GM12878 (cell line): Measurements from ENCODE around the gene TUBGCP2. TPM values are rescaled to one million over a fixed set of nuclear protein-coding genes. Genes with fewer than 3 reads are reported as not detected.

Source experiments
- ATAC-seq: fragments of 200-7000 bp; cut with Tn5 transposase; 3 replicates; pipeline ENCODE4 v1.9.1; 2020; ENCODE audit warnings: mild to moderate bottlenecking, moderate library complexity
- BruUV-seq: library from RNA; stranded (reverse); fragments of 400-500 nt; replicated peaks from 2 replicates; lab custom pipeline; 2021; lab: Mats Ljungman, UMichigan
- CTCF ChIA-PET: fragments of 300-600 bp; sonication (Branson Sonifier 250); formaldehyde crosslinking; extraction: SDS; loops from one replicate; lab custom pipeline; 2021; ENCODE audit warnings: inconsistent platforms; lab: Yijun Ruan, JAX
- POLR2A ChIA-PET: fragments of 350-600 bp; formaldehyde crosslinking; extraction: SDS; loops from one replicate; lab custom pipeline; 2021; ENCODE audit warnings: inconsistent platforms; lab: Charles Lee
- RAD21 ChIA-PET: fragments of 300-600 bp; sonication (Branson Sonifier 250); formaldehyde crosslinking; loops from one replicate; lab custom pipeline; 2023; ENCODE audit warnings: antibody characterized with exemption; ENCODE audit not compliant: unreplicated experiment; lab: Charles Lee
- SMC1A ChIA-PET: fragments of 300-600 bp; sonication (Branson Sonifier 250); formaldehyde crosslinking; loops from one replicate; lab custom pipeline; 2023; ENCODE audit not compliant: unreplicated experiment, uncharacterized antibody; lab: Charles Lee
- DNase-seq: peaks from one replicate; pipeline ENCODE4 v3.0.0-alpha.2; 2011; ENCODE audit warnings: low read depth, low spot score
- FAIRE-seq: peaks from 3 replicates; lab custom pipeline; 2011; peaks lifted over from hg19 to GRCh38; lab: Jason Lieb, UNC
- H2AFZ ChIP-seq: 2 replicates; pipeline ENCODE4 v1.6.0; 2011; ENCODE audit warnings: low read depth, low read length, control low read depth; ENCODE audit not compliant: control insufficient read depth
- H3K27ac ChIP-seq: 2 replicates; pipeline ENCODE4 v1.5.1; 2011; ENCODE audit warnings: control low read depth; ENCODE audit not compliant: control insufficient read depth, insufficient read depth
- H3K27me3 ChIP-seq, 2 experiments: replicated peaks in 1 of 2; 2 replicates each; pipeline versions ENCODE4 v1.6.0 to v1.6.1; 2011; ENCODE audit warnings: low read length in 1 of 2; ENCODE audit not compliant: control insufficient read depth in 2 of 2, insufficient read depth in 2 of 2
- H3K36me3 ChIP-seq, 2 experiments: 2 replicates each; pipeline ENCODE4 v1.5.1; 2011; ENCODE audit warnings: low read length in 1 of 2; ENCODE audit not compliant: control insufficient read depth in 2 of 2, insufficient read depth in 2 of 2
- H3K4me1 ChIP-seq: 2 replicates; pipeline ENCODE4 v1.6.1; 2011; ENCODE audit warnings: mild to moderate bottlenecking, low read length, moderate library complexity, mixed read lengths; ENCODE audit not compliant: control insufficient read depth, insufficient read depth
- H3K4me2 ChIP-seq: 2 replicates; pipeline ENCODE4 v1.6.0; 2011; ENCODE audit warnings: control low read depth; ENCODE audit not compliant: control insufficient read depth, insufficient read depth
- H3K4me3 ChIP-seq: fragments of 200-600 bp; sonication (generic); 2 replicates; pipeline ENCODE4 v1.5.1; 2016
- H3K79me2 ChIP-seq: 2 replicates; pipeline ENCODE4 v1.6.0; 2011; ENCODE audit warnings: low read length; ENCODE audit not compliant: control insufficient read depth, insufficient read depth
- H3K9ac ChIP-seq: 2 replicates; pipeline ENCODE4 v1.8.0; 2011; ENCODE audit warnings: low read length, control low read depth, mixed read lengths; ENCODE audit not compliant: control insufficient read depth, insufficient read depth
- H3K9me3 ChIP-seq: replicated peaks from 3 replicates; pipeline ENCODE4 v1.5.1; 2011; ENCODE audit warnings: mild to moderate bottlenecking, low read length; ENCODE audit not compliant: control insufficient read depth, insufficient read depth
- H4K20me1 ChIP-seq: 2 replicates; pipeline ENCODE4 v1.6.0; 2011; ENCODE audit not compliant: control insufficient read depth, insufficient read depth
- ASH2L ChIP-seq: fragments of 300-600, 200-600 bp; sonication (generic); IDR thresholded peaks from 2 replicates; pipeline ENCODE4 v1.6.1; 2017; ENCODE audit warnings: low read depth, mild to moderate bottlenecking, borderline replicate concordance
- BACH1 ChIP-seq: fragments of 450-650 bp; IDR thresholded peaks from 2 replicates; pipeline ENCODE4 v1.6.1; 2017; ENCODE audit warnings: mild to moderate bottlenecking, borderline replicate concordance
- BHLHE40 ChIP-seq, 2 experiments: fragments of 450-650 bp in 1 of 2; IDR thresholded peaks; 2 replicates each; pipeline ENCODE4 v1.6.1; 2011 to 2017; ENCODE audit warnings: low read depth in 2 of 2, borderline replicate concordance in 1 of 2, improper control_type of control experiment in 1 of 2, low read length in 1 of 2, mild to moderate bottlenecking in 1 of 2
- CHD4 ChIP-seq: fragments of 200-600 bp; sonication (generic); IDR thresholded peaks from 2 replicates; pipeline ENCODE4 v1.6.1; 2016; ENCODE audit warnings: mild to moderate bottlenecking
- FOS ChIP-seq: IDR thresholded peaks from 3 replicates; pipeline ENCODE4 v1.6.1; 2011; ENCODE audit warnings: borderline replicate concordance; ENCODE audit not compliant: insufficient read length; ENCODE audit errors: extremely low read depth
- IRF4 ChIP-seq: IDR thresholded peaks from 2 replicates; pipeline ENCODE4 v1.6.1; 2011; ENCODE audit warnings: low read depth, low read length
- JUNB ChIP-seq: IDR thresholded peaks from 2 replicates; pipeline ENCODE4 v1.6.1; 2016; ENCODE audit warnings: antibody characterized with exemption, mild to moderate bottlenecking
- MEF2A ChIP-seq: IDR thresholded peaks from 2 replicates; pipeline ENCODE4 v1.6.1; 2011; ENCODE audit warnings: low read depth, mild to moderate bottlenecking, low read length, moderate library complexity; ENCODE audit not compliant: insufficient read depth
- NR2C2 ChIP-seq: IDR thresholded peaks from 2 replicates; pipeline ENCODE4 v1.6.1; 2011; ENCODE audit warnings: borderline replicate concordance, low read depth; ENCODE audit not compliant: control insufficient read depth, insufficient read length
- PAX5 ChIP-seq: IDR thresholded peaks from 2 replicates; pipeline ENCODE4 v1.6.1; 2011; ENCODE audit warnings: low read depth, low read length, borderline replicate concordance
- STAT3 ChIP-seq: IDR thresholded peaks from 2 replicates; pipeline ENCODE4 v1.6.1; 2011; ENCODE audit warnings: low read depth, low read length, improper control_type of control experiment
- ZSCAN29 ChIP-seq: fragments of 450-650 bp; IDR thresholded peaks from 2 replicates; pipeline ENCODE4 v1.6.1; 2017; ENCODE audit warnings: mild to moderate bottlenecking, moderate library complexity
- WGBS: methylation state at CpG from one replicate; pipeline ENCODE4 v1.1.6; 2016; ENCODE audit warnings: low lambda C conversion rate; ENCODE audit not compliant: insufficient replicate concordance, insufficient coverage; ENCODE audit errors: missing lambda C conversion rate; 5-methylcytosine and 5-hydroxymethylcytosine counted together
- in situ Hi-C: fragments of 300-500 bp; cut with MboI; formaldehyde crosslinking; loops from 9 replicates; pipeline ENCODE4 v1.14.3; 2018; ENCODE audit warnings: mixed read lengths
- intact Hi-C: fragments of 100-400 bp; cut with micrococcal nuclease; formaldehyde crosslinking; loops from one replicate; pipeline ENCODE4 v1.14.2; 2022; ENCODE audit not compliant: unreplicated experiment
- polyA plus RNA-seq, 11 experiments: library from polyadenylated mRNA; depleted of rRNA in 4 of 11; unstranded in 6 of 11; stranded (reverse) in 5 of 11; fragments of >200 nt; fragmentation: Nextera tagmentation in 4 of 11; fragmentation: Illumina TruSeq in 1 of 11; extraction: Ambion mirVana in 4 of 11; extraction: Trizol in 1 of 11; gene quantifications; 1 replicate in 1 of 11; 2 replicates in 10 of 11; pipeline versions ENCODE4 v1.2.1 to v1.2.3, GENCODE V29; 2011 to 2016; ENCODE audit warnings: inconsistent platforms in 2 of 11, missing spikeins in 2 of 11, low read depth in 1 of 11
- total RNA-seq, 4 experiments: library from RNA; depleted of rRNA in 3 of 4; stranded (reverse); fragments of >200 nt in 3 of 4; fragmentation: Illumina TruSeq in 1 of 4; extraction: Trizol in 1 of 4; gene quantifications; 2 replicates each; pipeline versions ENCODE4 v1.2.1 to v1.2.3, GENCODE V29; 2013 to 2021
- TF ChIP-seq, protein P1 (sequence below): IDR thresholded peaks from 2 replicates; pipeline ENCODE4 v1.6.1; 2011; ENCODE audit warnings: borderline replicate concordance, low read depth, mild to moderate bottlenecking, moderate library complexity, mixed read lengths, low read length; ENCODE audit not compliant: insufficient read depth; ENCODE audit errors: extremely low read length
- TF ChIP-seq, protein P2 (sequence below): IDR thresholded peaks from 2 replicates; pipeline ENCODE4 v1.6.1; 2011; ENCODE audit warnings: low read depth, low read length, improper control_type of control experiment, borderline replicate concordance
- TF ChIP-seq, protein P3 (sequence below): fragments of 450-650 bp; conservative IDR thresholded peaks from 2 replicates; pipeline ENCODE4 v1.6.1; 2017; ENCODE audit warnings: mild to moderate bottlenecking, moderate library complexity
- TF ChIP-seq, protein P4 (sequence below): fragments of 450-650 bp; IDR thresholded peaks from 2 replicates; pipeline ENCODE4 v1.6.1; 2017; ENCODE audit warnings: mild to moderate bottlenecking, moderate library complexity

The TUBGCP2 gene
- total and polyA plus RNA-seq, 10 of the 15 experiments (the other 5 are each of a cell fraction or from before 2014, with no cell fraction given) = 4.8 to 47.1 (median 34.7) TPM

DNA sequence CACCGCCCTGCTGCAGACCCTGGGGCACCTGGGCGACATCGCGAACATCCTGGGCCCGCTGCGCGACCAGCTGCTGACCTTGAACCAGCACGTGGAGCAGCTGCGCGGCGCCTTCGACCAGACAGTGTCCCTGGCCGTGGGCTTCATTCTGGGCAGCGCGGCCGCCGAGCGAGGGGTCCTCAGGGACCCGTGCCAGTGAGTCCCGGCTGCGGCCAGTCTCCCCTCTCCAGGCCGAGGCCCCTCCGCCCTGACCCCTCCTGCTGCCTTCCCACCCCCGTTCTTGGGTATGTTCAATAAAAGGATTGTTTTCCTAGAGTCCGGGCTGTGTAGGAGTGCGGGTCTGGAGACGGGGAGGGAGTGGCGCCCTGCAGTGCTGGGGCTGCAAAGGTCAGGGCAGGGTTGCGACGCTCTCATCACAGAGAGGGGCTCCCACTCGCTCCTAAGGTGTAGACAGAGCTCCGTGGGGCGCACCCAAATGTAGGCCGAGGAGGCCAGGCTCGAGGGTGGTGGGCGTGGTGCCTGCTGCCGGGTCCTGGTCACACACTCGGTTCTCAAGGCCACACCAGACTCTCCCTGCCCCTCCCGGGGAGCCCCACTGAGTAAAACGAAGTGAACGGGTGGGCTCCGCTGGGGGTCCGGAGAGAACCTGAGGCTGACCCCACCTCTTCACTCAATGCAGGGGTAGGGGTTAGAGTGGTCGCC, 77.3 kb downstream of the TUBGCP2 start:
- WGBS = 64% methylated on average over 24 of the region's 44 CpGs
- no peak overlapping the region for H3K27ac ChIP-seq
- H2AFZ ChIP-seq = no peak overlapping the region
- ChIA-PET CTCF (no interaction called here), RAD21 (no interaction called here), POLR2A (no interaction called here), SMC1A (no interaction called here)
- no peak overlapping the region for H3K9ac ChIP-seq
- H3K79me2 ChIP-seq = no peaks in the 10 kb centered on the region
- H3K9me3 ChIP-seq = no peaks in the 10 kb centered on the region
- no TSS peak for BruUV-seq
- no peak overlapping the region for H3K4me3 ChIP-seq
- H3K4me1 ChIP-seq = no peaks in the 10 kb centered on the region
- no peaks in the 10 kb centered on the region for H4K20me1 ChIP-seq
- in situ Hi-C loops = no loop called here
- H3K4me2 ChIP-seq = no peak overlapping the region
- no peak for ATAC-seq
- FAIRE-seq = no peak
- DNase-seq = no peak
- peaks cover 1 to 3% of the 10 kb centered on the region in 2 experiments; a peak in 2 of 4 replicates for H3K27me3 ChIP-seq
- intact Hi-C loops = no loop called here
- no peaks in the 10 kb centered on the region for H3K36me3 ChIP-seq
- no peak for TF ChIP-seq ZSCAN29
- TF ChIP-seq, protein P1, sequence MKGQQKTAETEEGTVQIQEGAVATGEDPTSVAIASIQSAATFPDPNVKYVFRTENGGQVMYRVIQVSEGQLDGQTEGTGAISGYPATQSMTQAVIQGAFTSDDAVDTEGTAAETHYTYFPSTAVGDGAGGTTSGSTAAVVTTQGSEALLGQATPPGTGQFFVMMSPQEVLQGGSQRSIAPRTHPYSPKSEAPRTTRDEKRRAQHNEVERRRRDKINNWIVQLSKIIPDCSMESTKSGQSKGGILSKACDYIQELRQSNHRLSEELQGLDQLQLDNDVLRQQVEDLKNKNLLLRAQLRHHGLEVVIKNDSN = no peak
- TF ChIP-seq, protein P2, sequence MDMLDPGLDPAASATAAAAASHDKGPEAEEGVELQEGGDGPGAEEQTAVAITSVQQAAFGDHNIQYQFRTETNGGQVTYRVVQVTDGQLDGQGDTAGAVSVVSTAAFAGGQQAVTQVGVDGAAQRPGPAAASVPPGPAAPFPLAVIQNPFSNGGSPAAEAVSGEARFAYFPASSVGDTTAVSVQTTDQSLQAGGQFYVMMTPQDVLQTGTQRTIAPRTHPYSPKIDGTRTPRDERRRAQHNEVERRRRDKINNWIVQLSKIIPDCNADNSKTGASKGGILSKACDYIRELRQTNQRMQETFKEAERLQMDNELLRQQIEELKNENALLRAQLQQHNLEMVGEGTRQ = no peak
- TF ChIP-seq STAT3 = no peak
- no peak for TF ChIP-seq CHD4
- no peak for TF ChIP-seq MEF2A
- TF ChIP-seq, protein P3, sequence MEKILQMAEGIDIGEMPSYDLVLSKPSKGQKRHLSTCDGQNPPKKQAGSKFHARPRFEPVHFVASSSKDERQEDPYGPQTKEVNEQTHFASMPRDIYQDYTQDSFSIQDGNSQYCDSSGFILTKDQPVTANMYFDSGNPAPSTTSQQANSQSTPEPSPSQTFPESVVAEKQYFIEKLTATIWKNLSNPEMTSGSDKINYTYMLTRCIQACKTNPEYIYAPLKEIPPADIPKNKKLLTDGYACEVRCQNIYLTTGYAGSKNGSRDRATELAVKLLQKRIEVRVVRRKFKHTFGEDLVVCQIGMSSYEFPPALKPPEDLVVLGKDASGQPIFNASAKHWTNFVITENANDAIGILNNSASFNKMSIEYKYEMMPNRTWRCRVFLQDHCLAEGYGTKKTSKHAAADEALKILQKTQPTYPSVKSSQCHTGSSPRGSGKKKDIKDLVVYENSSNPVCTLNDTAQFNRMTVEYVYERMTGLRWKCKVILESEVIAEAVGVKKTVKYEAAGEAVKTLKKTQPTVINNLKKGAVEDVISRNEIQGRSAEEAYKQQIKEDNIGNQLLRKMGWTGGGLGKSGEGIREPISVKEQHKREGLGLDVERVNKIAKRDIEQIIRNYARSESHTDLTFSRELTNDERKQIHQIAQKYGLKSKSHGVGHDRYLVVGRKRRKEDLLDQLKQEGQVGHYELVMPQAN = no peak
- TF ChIP-seq JUNB = no peak
- TF ChIP-seq PAX5 = no peak
- no peak for TF ChIP-seq ASH2L
- no peak for TF ChIP-seq FOS
- no peak for TF ChIP-seq IRF4
- TF ChIP-seq BHLHE40 (IDR thresholded peaks at IDR 0.05; ENCODE audit: borderline replicate concordance in 1 of 2, low read depth in 2 of 2, low read length in 1 of 2) = no peak
- no peak for TF ChIP-seq NR2C2
- no peak for TF ChIP-seq BACH1
- TF ChIP-seq, protein P4, sequence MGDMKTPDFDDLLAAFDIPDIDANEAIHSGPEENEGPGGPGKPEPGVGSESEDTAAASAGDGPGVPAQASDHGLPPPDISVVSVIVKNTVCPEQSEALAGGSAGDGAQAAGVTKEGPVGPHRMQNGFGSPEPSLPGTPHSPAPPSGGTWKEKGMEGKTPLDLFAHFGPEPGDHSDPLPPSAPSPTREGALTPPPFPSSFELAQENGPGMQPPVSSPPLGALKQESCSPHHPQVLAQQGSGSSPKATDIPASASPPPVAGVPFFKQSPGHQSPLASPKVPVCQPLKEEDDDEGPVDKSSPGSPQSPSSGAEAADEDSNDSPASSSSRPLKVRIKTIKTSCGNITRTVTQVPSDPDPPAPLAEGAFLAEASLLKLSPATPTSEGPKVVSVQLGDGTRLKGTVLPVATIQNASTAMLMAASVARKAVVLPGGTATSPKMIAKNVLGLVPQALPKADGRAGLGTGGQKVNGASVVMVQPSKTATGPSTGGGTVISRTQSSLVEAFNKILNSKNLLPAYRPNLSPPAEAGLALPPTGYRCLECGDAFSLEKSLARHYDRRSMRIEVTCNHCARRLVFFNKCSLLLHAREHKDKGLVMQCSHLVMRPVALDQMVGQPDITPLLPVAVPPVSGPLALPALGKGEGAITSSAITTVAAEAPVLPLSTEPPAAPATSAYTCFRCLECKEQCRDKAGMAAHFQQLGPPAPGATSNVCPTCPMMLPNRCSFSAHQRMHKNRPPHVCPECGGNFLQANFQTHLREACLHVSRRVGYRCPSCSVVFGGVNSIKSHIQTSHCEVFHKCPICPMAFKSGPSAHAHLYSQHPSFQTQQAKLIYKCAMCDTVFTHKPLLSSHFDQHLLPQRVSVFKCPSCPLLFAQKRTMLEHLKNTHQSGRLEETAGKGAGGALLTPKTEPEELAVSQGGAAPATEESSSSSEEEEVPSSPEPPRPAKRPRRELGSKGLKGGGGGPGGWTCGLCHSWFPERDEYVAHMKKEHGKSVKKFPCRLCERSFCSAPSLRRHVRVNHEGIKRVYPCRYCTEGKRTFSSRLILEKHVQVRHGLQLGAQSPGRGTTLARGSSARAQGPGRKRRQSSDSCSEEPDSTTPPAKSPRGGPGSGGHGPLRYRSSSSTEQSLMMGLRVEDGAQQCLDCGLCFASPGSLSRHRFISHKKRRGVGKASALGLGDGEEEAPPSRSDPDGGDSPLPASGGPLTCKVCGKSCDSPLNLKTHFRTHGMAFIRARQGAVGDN = no peak
